Measurements from ENCODE around the gene IFT122.

The IFT122 gene

GRCh38 chr3:129553719-129554118 is 113.7 kb downstream of the IFT122 start:
- H3K27me3 ChIP-seq: no peaks in the 10 kb centered on the region
- DNase-seq: peak; percentile 9
- peaks cover 42% of the 10 kb centered on the region for H3K4me1 ChIP-seq
- TF ChIP-seq CTCF (IDR thresholded peaks at IDR 0.05; ENCODE audit: low read depth, low read length): no peak
- peaks cover 9% of the 10 kb centered on the region; the same call in 1 of the 2 replicates for H3K36me3 ChIP-seq
- no peaks in the 10 kb centered on the region for H3K9me3 ChIP-seq
- no peak overlapping the region for H3K4me3 ChIP-seq (ENCODE audit: low read depth, low read length)

GRCh38 chr3:129554356-129555152 is 114.5 kb downstream of the IFT122 start:
- H3K9me3 ChIP-seq: no peaks in the 10 kb centered on the region
- peaks cover 13% of the 10 kb centered on the region for H3K36me3 ChIP-seq
- peak; percentile 21 for DNase-seq
- H3K4me1 ChIP-seq: peaks cover 50% of the 10 kb centered on the region
- no peak for TF ChIP-seq CTCF (IDR thresholded peaks at IDR 0.05; ENCODE audit: low read depth, low read length)
- no peaks in the 10 kb centered on the region for H3K27me3 ChIP-seq
- H3K4me3 ChIP-seq (ENCODE audit: low read depth, low read length): no peak overlapping the region

DNA sequence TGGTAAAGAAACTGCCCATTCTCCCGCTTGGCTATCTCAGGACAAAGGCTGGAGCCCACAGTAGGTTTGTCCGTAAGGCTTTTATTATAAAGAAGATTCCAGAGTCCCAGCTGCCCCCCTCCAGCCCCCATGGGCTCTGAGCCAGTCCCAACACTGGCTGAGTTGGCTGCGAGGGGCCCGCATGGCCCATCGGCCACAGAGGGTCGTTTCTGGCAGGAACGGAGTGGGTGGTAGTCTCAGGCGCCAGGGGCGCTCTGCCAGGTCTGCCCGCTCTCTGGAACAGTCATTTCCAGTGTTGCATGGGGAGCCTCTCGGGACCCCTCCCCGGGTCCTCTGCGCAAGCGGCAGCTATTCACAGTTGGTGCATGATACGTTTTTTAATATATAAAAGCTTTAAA is 115.1 kb downstream of the IFT122 start:
- Histone ChIP-seq H3K36me3 (peaks cover 15% of the 10 kb centered on the region), H3K4me1 (peaks cover 56% of the 10 kb centered on the region), H3K4me3 (ENCODE audit: low read depth, low read length) (no peak overlapping the region), H3K27me3 (no peaks in the 10 kb centered on the region), H3K9me3 (no peaks in the 10 kb centered on the region)
- no peak for TF ChIP-seq CTCF (IDR thresholded peaks at IDR 0.05; ENCODE audit: low read depth, low read length)
- DNase-seq: peak; percentile 27

- peaks cover 15% of the 10 kb centered on the region for H3K36me3 ChIP-seq
- no peaks in the 10 kb centered on the region for H3K9me3 ChIP-seq
- DNase-seq: peak; percentile 9
- peaks cover 62% of the 10 kb centered on the region for H3K4me1 ChIP-seq
- no peak overlapping the region for H3K4me3 ChIP-seq (ENCODE audit: low read depth, low read length)
- no peak for TF ChIP-seq CTCF (IDR thresholded peaks at IDR 0.05; ENCODE audit: low read depth, low read length)
- no peaks in the 10 kb centered on the region for H3K27me3 ChIP-seq
Measured at GRCh38 chr3:129555616-129556357, 115.8 kb downstream of the IFT122 start.

DNA sequence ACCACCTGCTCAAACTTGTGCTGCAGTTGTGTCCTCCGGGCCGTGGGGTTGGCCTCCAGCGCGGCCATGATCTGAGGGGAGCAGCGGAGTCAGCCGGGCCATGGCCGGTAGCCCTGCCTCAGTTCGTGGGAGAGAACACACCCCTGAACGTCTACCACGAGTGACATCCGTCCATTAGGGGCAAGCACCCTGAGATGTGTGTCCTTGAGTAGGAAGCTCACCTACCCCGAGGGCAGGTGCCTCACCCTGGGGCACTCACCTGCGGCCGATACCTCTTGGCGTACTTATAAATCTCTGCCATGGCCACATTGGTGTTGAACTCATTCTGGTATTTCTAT is 116.3 kb downstream of the IFT122 start:
- Histone ChIP-seq H3K9me3 (no peaks in the 10 kb centered on the region), H3K36me3 (peaks cover 15% of the 10 kb centered on the region), H3K27me3 (no peaks in the 10 kb centered on the region), H3K4me1 (peaks cover 66% of the 10 kb centered on the region), H3K4me3 (ENCODE audit: low read depth, low read length) (no peak overlapping the region)
- no peak for TF ChIP-seq CTCF (IDR thresholded peaks at IDR 0.05; ENCODE audit: low read depth, low read length)
- DNase-seq: no peak
